HG02943 (cell line): ENCODE measurements around the gene DDB1.

Experiments used
- ATAC-seq: cut with Tn5 transposase; IDR thresholded peaks from one replicate; pipeline ENCODE4 v1.9.1; 2021; ENCODE audit warnings: mild to moderate bottlenecking, low read depth, moderate library complexity; ENCODE audit not compliant: unreplicated experiment

Gene DDB1

DNA sequence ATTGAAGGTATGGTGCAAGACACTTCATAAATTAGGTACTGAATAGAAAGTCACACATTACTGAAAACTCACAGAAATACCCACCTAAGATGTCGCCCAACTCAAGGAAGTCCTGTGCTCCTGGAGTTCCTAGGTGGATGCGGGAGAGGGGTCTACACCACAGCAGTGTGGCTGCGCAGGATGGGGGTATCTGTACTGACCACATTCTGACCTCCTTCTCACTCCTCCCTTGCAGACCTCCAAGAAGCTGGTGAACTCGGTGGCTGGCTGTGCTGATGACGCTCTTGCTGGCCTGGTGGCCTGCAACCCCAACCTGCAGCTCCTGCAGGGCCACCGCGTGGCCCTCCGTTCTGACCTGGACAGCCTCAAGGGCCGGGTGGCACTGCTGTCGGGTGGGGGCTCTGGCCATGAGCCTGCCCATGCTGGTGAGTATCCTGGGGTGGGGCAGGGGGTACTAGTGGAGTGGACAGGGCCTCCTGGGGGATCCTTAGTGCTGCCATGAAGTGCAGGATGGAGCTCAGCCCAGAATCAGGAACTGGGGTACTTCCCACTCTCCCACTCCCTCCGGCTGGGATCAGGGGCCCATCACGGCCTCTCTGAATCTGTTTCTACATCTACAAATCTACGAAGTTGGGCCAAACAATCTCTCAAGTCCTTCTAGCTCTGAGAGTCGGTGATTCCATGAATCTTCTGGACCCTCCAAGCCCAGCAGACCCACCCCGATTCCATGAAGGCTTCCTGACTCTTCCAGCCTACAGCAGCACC is 5.0 kb upstream of the DDB1 start:
- ATAC-seq = no peak

DNA sequence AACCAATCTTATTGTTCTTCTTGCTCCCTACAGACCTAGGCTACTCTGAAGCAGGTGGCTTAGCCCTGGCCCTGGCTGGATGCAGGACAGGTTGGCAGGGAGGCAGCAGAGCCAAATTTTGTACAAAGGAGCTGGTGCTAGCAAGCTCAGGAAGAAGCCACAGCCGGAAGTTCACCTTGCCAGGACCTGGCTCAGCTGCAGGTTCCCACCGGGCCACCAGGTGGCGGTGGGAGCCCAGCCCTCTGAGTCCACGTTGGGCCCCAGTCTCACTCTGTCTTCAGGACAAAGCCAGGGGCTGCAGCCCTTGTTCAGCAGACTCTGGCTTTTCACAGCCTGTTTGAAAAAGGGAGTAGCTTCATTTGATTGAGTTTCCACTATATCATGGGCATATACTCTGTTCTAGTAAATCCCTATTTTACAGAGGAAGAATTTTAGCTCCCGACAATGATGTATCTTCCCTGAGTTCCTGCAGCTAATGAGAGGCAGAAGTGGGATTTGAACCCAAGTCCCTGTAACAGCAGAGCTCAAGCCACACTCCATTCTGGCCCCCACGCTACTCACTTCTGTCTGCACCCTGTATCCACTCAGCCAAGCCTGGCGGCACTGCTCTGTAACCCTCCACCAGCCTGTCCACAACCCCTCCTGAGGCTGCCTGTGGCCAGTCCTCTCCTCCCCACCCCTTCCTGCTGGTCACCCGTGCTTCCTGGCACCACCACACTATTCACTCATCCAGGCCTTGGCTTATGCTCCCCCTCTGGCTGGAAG is 3.4 kb upstream of the DDB1 start:
- no peak for ATAC-seq

DNA sequence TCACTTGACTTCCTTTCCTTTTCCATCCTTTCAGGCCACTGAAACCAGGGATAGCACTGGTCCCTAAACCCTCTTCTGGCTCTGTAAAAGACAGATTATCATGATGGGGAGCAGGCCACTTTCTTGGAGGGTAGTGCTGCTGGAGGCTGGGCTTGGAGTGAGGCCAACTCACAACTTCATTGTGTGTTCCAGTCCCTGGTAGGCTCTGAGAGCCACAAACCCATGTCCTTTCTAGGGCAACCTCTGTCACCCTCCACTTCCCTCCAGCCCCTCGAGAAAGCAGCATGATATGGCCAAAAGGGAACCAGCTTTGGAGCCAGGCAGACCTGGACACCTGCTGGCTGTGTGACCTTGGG is 2.4 kb upstream of the DDB1 start:
- no peak for ATAC-seq

DNA sequence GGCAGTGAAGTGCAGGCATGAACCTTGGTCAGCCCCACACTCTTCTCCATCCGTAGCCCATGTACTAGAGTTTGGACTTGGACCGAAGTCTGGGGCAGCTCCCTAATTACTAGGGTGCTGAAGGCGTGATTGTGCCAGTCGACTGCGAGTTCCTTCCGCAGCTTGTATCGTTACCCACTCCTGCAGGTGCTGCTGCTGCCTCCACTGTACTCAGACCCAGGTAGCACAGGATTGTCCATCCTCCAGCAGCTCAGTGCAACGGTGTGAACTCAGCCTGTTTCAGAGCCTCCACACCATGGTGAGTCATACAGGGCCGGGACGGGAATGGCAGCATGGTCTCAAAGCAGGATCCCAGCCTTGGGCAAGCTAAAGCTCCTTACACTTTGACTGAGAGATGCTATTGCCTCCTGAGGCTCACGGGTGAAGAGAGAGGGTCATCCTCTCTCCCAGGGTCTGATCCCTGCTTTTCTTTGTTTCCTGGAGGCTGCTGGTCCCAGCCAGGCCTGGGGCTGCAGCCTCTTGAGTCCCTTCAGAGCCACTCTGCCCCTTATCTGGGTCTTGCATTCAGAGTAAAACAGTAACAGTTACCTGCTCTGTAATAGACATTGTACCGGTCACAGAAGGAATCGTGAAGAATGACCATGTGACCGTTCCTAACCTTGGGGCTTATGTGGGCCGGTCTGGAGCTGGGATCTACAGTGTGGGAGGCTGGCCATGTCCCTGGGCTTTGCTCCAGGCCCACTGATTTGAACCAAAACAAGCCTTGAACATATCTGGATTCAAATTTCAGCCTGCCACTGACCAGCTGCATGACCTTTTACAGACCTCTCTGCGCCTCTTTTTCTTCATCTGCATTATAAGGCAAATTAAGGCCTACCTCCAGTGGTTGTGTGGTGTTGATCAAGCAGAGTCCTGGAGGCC is 1.8 kb upstream of the DDB1 start:
- ATAC-seq = no peak

DNA sequence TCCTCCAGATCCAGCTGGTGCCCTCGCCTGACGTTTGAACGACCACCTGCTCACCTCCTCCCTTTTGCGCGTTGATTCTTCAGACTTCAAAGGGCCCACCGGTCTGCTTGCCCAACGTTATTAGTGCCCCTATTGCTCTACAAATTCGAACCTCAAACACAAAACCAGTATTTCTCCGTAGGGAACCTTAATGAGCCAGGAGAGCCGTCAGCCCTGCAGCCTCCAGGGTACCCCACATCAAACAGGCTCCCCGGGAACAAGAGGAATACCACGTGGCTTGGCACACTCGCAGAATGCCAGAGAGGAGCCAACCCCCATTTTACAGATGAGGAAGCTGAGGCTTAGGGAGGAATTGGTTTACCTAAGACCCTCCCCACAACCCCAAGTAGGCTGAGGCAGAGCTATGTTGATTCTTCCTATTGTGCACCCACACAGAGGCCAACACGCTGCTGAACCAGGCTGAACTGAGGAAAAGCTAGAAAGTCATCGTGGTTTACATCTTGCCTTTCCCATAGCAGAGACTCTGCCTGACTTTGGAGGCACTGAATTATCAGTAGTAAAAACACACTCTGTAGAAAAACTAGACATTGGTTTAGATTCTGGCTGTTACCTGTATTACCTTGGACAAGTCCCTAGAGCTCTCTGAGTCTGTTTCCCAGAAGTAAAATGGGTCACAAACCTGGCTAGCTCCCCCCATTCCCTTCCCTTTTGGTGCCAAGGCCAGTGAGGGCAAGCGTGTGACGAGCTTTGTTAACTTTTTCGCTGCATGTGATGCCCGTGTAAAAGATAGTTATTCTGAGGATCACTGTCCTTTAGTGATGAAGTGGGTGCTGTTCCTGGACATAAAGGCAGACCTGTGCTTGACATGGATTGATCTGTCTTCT is 887 bp upstream of the DDB1 start:
- ATAC-seq = peak; percentile 7

DNA sequence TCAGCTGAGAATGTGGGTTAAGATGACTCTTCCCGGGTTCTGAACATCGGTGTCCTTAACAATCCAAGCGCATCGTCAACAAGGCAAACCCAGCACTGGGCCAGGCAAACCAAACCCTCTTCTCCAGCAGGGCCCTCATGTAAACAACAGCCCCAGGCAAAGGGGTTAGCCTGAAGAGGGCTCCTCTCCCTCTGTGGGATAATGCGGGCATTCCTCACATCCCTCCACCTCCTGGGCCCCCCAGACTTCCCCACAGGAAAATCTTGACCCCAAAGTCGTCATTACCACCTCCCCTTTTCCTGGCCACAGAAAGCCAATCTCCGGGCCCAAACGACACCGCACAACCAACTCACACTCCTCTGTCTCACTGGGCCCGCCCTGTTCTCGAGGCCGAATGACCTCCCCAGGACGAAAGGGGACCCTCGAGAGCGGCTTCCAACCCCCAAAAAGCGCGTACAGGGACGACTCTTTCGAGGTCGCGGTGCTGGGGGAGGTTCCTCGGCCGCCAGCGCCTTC is 566 bp downstream of the DDB1 start:
- no peak for ATAC-seq

DNA sequence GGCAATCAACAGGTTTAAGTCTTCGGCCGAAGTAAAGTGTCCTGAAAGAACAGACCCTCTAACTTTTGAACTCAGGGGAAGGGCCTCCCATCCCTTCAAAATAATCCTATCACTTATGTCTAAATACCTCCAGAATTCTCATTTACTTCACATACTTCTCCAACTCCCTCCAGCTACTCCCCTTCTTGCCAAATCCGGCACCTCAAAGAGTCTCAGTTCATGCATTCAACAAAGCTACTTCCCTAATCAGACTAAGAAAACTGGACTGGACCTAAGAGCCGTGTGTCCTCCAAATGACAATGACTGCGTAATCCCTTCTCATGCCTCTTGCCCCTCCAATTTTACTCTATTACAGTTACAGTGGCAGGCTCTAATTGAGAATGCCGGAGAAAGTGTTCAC is 1.3 kb downstream of the DDB1 start:
- ATAC-seq = no peak

DNA sequence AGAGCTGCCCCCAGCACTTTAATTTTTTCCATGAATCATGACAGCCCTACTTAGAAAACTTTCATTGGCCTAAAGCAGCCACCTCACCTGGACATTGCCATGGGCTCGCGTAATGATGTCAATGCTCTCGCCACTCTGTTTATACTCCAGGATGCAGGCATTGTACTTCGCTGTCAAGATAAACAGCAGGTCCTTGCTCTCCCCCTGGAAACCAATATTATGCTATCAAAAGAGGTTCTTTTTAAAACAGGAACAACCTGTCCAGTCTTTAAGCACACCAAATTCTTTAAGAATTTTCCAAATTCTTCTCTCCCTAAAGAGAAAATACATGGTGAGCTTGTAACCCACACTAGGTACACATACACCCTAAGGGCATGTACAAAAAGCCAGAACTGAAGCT is 3.0 kb downstream of the DDB1 start:
- no peak for ATAC-seq

DNA sequence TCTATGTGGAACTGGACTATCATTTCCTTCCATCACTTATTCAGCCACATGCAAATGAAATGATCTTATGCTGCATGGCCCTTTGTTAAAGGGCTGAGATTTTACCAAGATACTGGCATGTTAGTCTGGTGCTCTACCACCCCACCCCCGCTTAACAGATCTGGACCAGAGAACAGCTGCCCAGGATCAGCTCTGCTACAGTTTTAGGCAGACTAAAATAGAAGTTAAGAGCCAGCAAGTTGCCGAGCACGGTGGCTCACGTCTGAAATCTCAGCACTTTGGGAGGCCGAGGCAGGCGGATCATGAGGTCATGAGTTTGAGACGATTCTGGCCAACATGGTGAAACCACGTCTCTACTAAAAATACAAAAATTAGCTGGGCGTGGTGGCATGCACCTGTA is 4.6 kb downstream of the DDB1 start:
- ATAC-seq = no peak

DNA sequence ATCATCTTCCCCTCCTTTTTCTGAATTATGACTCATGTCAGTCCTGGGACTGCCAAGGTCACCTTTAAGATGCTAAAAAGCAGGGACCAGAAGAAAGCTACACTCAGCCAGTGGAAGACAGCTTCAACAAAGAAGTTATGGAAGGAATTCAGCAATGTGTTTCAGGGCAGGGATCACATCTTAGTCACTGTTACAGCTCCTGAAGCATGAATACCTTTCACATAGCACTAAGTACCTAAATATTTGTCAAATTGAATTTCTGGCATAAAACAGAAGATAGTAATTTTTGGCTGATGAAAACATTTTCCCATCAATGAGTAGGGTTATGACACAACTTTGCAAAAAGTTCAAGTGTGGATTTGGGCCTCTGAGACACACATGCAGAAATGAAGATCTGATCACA is 5.2 kb downstream of the DDB1 start:
- no peak for ATAC-seq

DNA sequence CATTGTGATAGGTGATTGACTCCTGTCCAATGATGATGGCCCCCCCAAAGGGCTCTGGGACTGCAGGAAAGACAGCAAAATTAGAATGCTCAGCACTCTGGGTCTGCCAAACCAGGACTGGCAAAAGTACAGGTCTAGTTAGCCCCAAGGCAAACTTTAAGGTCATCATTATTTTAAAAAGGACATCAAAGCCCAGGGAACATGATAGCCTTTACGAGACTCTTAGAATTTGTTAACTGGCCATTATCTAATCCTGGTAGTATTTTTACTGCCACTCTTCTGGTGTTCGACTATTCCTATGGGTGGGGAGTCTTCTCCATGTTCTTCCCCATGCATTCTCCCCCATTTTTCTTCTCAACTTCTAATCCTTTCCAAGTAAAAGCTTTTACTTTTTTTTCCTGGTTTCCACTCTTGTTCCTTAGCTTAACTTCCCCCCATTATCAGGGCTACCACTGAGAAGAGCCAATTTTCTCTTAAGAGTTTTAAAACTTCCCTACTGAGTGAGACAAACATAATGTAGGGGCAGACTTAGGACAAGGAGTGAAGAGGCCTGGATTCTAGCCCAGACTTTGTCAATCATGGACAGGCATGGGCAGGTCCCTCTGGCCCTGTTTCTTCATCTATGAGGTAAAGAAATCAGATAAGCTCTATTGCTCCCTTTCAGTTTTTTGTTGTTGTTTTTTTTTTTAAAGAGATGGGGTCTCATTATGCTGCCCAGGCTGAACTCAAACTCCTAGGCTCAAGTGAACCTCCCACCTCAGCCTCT is 7.1 kb downstream of the DDB1 start:
- no peak for ATAC-seq

DNA sequence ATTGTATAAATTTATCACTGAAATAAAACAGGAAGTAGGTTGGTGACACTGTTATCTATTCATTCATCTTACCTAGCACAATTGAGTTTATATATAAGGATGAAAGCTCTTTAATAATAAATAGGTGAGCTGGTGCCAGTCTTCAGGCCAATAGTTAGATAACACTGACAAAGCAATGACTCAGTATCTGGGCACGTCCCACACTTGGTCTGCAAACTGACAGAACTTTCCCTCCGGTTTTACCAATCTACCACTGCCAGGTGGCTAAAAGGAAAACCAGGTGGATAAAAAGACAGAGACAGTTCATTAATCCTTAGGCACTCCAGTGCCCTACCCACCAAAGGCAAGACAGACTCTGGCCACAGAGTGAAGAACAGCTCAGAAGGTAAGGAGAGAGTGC is 17.6 kb downstream of the DDB1 start:
- ATAC-seq = no peak

DNA sequence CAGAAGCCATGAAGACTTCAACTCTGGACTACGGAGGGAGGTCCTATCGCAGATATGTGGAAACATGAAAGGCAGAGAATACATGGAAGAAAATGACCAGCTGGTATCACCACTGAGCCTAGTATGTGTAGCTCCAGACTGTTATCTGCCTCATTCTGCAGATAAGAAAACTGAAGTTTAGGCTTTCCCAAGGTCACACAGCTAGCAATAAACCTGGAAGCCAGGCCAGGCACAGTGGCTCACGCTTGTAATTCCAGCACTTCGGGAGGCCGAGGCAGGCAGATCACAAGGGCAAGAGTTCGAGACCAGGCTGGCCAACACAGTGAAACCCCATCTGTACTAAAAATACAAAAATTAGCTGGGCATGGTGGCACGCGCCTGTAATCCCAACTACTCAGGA is 22.2 kb downstream of the DDB1 start:
- ATAC-seq = no peak

DNA sequence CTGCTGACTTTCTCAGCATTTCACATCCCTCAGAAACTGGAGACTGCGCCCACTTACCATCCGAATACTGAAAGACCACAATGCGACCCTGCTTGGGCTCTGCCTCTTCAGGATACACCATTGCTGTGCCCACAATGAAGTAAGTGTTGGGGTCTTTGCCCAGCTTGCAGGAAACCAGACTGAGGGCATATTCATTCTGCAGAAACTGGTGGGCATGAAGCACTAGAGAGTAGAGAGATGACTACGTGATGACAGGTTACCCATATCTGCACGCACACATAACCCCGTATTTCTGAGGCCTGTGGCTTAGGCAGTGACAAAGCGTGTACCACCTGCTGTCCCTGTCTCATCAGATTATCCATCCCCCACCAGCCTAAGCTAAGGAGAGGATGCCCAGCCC is 23.2 kb downstream of the DDB1 start:
- ATAC-seq = no peak

DNA sequence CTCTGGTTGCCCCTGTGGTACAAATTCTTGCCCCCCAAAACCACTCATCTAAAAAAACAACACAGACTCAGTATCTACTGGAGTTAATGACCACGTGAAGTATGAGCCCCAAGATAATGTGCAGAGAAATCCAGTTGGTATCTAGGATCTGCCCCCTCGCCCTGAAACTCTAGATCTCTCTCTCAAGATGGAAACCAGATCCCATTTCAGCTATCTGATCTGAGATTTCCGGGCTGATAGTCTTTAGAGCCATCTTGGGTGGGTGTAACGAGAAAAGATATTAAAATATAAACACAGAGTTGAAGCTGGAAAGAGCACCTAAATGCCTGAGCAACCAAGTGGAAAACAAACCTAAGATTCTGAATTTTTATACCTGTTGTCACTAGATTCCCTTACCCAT is 23.8 kb downstream of the DDB1 start:
- no peak for ATAC-seq

DNA sequence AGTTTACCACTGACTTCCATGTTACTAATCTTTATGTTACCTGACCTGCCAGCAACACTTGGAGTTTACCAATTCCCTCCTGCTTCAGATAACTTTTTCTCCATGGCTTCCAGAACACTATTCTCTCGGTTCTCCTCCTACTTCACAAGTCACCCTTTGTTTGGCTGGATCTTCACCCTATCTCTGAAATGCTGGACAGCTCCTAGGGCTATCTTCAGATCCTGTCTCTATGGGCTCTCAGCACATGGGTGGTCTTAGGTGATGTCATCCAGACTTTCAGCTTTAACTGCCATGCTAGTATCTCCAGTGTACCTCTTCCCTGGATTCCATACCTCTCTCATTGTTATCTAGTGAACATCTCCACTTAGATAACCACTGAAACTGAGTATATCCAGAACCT is 25.6 kb downstream of the DDB1 start:
- ATAC-seq = no peak

DNA sequence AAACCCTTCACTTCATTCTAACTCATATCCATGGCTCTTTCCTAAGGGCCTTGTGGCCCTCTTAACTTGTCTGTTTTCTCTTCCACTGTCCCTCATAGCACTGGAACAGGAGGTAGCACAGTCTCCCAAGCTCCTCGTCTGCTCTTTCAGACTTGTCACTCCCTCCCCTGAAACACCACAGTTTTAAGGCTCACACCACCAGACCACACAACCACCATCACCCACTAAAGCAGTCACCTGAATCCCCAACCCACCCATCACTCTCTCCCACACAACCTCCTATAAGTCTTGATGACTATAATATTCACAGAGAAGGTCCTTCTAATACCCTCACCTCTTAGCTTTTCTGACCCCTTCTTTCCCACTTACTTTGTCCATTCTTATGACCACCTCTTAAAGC is 26.7 kb downstream of the DDB1 start:
- ATAC-seq = no peak

DNA sequence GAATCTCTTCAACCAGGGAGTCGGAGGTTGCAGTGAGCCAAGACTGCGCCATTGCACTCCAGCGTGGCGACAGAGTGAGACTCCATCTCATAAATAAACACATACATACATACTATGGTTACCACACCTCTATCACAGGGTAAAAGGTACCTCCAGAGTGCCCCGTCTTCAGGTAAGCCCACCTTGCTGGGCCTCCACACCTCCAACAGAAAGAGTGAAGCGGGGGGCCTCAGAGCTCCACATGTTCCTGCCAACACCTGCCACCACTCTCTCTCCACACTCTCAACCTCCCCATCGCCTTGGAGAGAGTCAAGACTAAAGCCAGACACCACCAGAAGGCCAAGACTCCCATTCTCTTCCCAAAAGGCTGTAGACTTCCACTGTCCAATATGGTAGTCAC is 27.5 kb downstream of the DDB1 start:
- ATAC-seq = no peak

DNA sequence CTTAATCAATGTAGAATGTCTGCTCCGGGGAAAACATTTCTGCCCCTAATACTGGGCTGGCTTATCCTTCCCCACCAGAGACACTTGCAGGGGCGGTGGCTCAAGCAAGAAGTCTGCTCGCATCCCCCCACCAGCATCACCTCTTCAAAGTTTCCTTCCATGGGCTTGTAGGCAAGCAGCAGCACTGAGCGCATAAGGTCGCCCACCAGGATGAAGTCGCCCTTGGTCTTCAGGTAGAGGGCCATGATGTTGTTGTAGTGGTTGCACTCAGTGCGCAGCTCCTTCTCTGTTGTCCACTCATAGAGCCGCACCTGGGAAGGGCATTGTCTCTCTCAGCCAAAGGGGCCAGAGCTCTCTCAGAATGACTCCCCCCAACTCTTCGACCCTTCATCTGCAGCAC is 29.2 kb downstream of the DDB1 start:
- no peak for ATAC-seq
